ENCODE results near the gene CTNNA2. TPM values are rescaled to one million over a fixed set of nuclear protein-coding genes. Genes with fewer than 3 reads are reported as not detected.

Gene CTNNA2
- polyA plus RNA-seq, 1 of the 3 experiments (the other 2 are of a cell fraction), result 0.30 TPM

DNA sequence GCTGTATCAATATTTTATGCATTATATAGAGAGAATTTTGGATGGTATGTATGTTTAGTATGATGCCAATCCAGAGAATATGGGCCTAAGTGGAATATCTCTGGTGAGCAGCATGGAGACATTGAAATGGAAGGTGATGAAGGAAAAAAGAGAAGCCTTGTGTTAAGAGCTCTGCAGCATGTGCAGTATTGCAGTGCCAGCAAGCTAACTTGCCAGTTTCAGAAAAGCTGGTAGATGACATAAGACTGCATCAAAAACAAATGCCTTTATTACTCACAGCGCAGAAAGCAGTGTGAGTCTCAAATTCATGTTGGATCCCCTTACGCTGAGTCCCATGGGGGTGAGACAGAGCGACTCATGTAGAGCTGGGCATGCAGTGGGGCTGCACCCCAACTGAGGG is 280.2 kb downstream of the CTNNA2 start:
- Histone ChIP-seq H3K27ac (ENCODE audit: low read depth in 2 of 2, low read length in 1 of 2) (no peak overlapping the region), H3K9me3 (no peaks in the 10 kb centered on the region), H4K20me1 (ENCODE audit: insufficient read depth) (no peaks in the 10 kb centered on the region), H2AFZ (ENCODE audit: low read depth) (no peak overlapping the region), H3K79me2 (ENCODE audit: insufficient read depth) (no peaks in the 10 kb centered on the region), H3K4me1 (ENCODE audit: control insufficient read depth in 1 of 2, insufficient read depth in 2 of 2, low read depth in 1 of 2, low read length in 1 of 2) (peaks cover 0 to 6% of the 10 kb centered on the region in 2 experiments; a peak in 1 of 4 replicates), H3K4me2 (no peak overlapping the region), H3K9ac (no peak overlapping the region), H3K4me3 (ENCODE audit: low read depth in 2 of 2, low read length in 1 of 2) (no peak overlapping the region), H3K9me2 (no peaks in the 10 kb centered on the region), H3F3A (replicated peaks; ENCODE audit: insufficient read depth) (no peaks in the 10 kb centered on the region), H3K36me3 (replicated peaks in 1 of 2; ENCODE audit: control insufficient read depth in 1 of 2, insufficient read depth in 2 of 2, low read length in 1 of 2) (no peaks in the 10 kb centered on the region), H3K27me3 (ENCODE audit: insufficient read depth) (no peaks in the 10 kb centered on the region)
- TF ChIP-seq EP300 (IDR thresholded peaks at IDR 0.05; ENCODE audit: borderline replicate concordance in 1 of 2, low read depth in 1 of 2, low read length in 1 of 2) (no peak), TEAD4 (IDR thresholded peaks at IDR 0.05; ENCODE audit: borderline replicate concordance, insufficient read depth) (no peak), NRF1 (IDR thresholded peaks at IDR 0.05; ENCODE audit: low read depth, low read length) (no peak), SIN3A (IDR thresholded peaks at IDR 0.05; ENCODE audit: borderline replicate concordance, low read depth, low read length) (no peak), RCOR1 (IDR thresholded peaks at IDR 0.05; ENCODE audit: low read length) (no peak), FOXM1 (IDR thresholded peaks at IDR 0.05; ENCODE audit: low read depth) (no peak), GATA2 (CRISPR knock-in tag; IDR thresholded peaks at IDR 0.05) (no peak), FOSL2 (IDR thresholded peaks at IDR 0.05; ENCODE audit: borderline replicate concordance, low read depth) (no peak)
- TF ChIP-seq, protein P1, sequence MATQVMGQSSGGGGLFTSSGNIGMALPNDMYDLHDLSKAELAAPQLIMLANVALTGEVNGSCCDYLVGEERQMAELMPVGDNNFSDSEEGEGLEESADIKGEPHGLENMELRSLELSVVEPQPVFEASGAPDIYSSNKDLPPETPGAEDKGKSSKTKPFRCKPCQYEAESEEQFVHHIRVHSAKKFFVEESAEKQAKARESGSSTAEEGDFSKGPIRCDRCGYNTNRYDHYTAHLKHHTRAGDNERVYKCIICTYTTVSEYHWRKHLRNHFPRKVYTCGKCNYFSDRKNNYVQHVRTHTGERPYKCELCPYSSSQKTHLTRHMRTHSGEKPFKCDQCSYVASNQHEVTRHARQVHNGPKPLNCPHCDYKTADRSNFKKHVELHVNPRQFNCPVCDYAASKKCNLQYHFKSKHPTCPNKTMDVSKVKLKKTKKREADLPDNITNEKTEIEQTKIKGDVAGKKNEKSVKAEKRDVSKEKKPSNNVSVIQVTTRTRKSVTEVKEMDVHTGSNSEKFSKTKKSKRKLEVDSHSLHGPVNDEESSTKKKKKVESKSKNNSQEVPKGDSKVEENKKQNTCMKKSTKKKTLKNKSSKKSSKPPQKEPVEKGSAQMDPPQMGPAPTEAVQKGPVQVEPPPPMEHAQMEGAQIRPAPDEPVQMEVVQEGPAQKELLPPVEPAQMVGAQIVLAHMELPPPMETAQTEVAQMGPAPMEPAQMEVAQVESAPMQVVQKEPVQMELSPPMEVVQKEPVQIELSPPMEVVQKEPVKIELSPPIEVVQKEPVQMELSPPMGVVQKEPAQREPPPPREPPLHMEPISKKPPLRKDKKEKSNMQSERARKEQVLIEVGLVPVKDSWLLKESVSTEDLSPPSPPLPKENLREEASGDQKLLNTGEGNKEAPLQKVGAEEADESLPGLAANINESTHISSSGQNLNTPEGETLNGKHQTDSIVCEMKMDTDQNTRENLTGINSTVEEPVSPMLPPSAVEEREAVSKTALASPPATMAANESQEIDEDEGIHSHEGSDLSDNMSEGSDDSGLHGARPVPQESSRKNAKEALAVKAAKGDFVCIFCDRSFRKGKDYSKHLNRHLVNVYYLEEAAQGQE (IDR thresholded peaks at IDR 0.05; ENCODE audit: low read depth, low read length), result no peak
- CTCF ChIA-PET, result no interaction called here
- POLR2A ChIA-PET, result no interaction called here
- WGBS (ENCODE audit: low lambda C conversion rate), result 67% methylated on average over 3 of the region's 3 CpGs
- no peak for DNase-seq

DNA sequence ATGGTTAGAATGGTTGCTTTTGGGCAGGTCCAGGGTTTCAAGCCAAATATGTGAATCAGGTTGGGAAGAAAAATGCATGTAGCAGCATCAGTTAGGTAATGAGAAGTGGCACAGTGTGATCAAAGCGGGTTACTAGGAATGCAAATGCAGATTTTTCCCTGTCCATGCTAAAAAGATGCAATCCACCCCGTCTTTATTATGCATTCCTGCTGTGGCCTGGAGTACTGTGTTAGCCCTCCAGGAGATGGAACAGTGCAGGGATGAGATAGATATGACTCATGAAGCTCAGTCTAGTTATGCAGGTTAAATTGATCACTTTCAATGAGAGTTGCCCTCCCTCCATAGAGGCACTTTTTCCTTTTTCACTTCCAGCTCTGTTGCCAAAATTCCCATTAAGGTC is 283.8 kb downstream of the CTNNA2 start:
- Histone ChIP-seq H3K79me2 (ENCODE audit: insufficient read depth) (no peaks in the 10 kb centered on the region), H2AFZ (ENCODE audit: low read depth) (no peak overlapping the region), H3K4me1 (ENCODE audit: control insufficient read depth in 1 of 2, insufficient read depth in 2 of 2, low read depth in 1 of 2, low read length in 1 of 2) (no peaks in the 10 kb centered on the region; a peak in 1 of 4 replicates), H3K36me3 (replicated peaks in 1 of 2; ENCODE audit: control insufficient read depth in 1 of 2, insufficient read depth in 2 of 2, low read length in 1 of 2) (no peaks in the 10 kb centered on the region), H3K27me3 (ENCODE audit: insufficient read depth) (no peaks in the 10 kb centered on the region), H3K4me3 (ENCODE audit: low read depth in 2 of 2, low read length in 1 of 2) (no peak overlapping the region), H4K20me1 (ENCODE audit: insufficient read depth) (no peaks in the 10 kb centered on the region), H3K9me3 (no peaks in the 10 kb centered on the region), H3K27ac (ENCODE audit: low read depth in 2 of 2, low read length in 1 of 2) (no peak overlapping the region), H3K4me2 (no peak overlapping the region), H3K9me2 (no peaks in the 10 kb centered on the region), H3F3A (replicated peaks; ENCODE audit: insufficient read depth) (no peaks in the 10 kb centered on the region), H3K9ac (no peak overlapping the region)
- POLR2A ChIA-PET, result no interaction called here
- DNase-seq, result no peak
- CTCF ChIA-PET, result interaction anchor here (0.6 to 1.3 kb wide), 2 partner anchors 10 to 113 kb away, joined by 3 read pairs; no protein-coding TSS in a partner anchor
- WGBS (ENCODE audit: low lambda C conversion rate), result 25% methylated on average over 2 of the region's 2 CpGs
- TF ChIP-seq CHD2 (IDR thresholded peaks at IDR 0.05; ENCODE audit: low read length, partially characterized antibody) (no peak), ELF1 (IDR thresholded peaks at IDR 0.05) (no peak)
- TF ChIP-seq, protein P2, sequence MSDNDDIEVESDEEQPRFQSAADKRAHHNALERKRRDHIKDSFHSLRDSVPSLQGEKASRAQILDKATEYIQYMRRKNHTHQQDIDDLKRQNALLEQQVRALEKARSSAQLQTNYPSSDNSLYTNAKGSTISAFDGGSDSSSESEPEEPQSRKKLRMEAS (IDR thresholded peaks at IDR 0.05; ENCODE audit: low read depth), result no peak

All from SK-N-SH (cell line).